ENCODE data around the gene ERRFI1. TPM values are rescaled to one million over a fixed set of nuclear protein-coding genes. Genes with fewer than 3 reads are reported as not detected.

Gene ERRFI1
- total RNA-seq, 1 donor from 2014 or later = 305 TPM

GRCh38 chr1:8031176-8031785 lies 5.2 kb upstream of the ERRFI1 start:
- no peak for DNase-seq (ENCODE audit: low spot score)
- peak; percentile 97 for TF ChIP-seq CTCF (IDR thresholded peaks at IDR 0.05)
- Mint-ChIP-seq H3K36me3 (ENCODE audit: low read depth) (no peaks in the 10 kb centered on the region), H3K27me3 (ENCODE audit: low read depth) (no peaks in the 10 kb centered on the region), H3K4me3 (ENCODE audit: unreplicated experiment) (no peak overlapping the region), H3K27ac (ENCODE audit: unreplicated experiment) (no peak overlapping the region), H3K4me1 (ENCODE audit: low read depth) (peaks cover 48% of the 10 kb centered on the region), H3K9me3 (ENCODE audit: low read depth) (no peaks in the 10 kb centered on the region)

GRCh38 chr1:8028571-8028910 lies 2.4 kb upstream of the ERRFI1 start:
- peak overlapping the region; percentile 98 for H3K27ac Mint-ChIP-seq (ENCODE audit: unreplicated experiment)
- DNase-seq (ENCODE audit: low spot score) = no peak
- no peak overlapping the region for H3K4me3 Mint-ChIP-seq (ENCODE audit: unreplicated experiment)
- TF ChIP-seq CTCF (IDR thresholded peaks at IDR 0.05) = no peak
- no peaks in the 10 kb centered on the region for H3K9me3 Mint-ChIP-seq (ENCODE audit: low read depth)
- H3K4me1 Mint-ChIP-seq (ENCODE audit: low read depth) = peaks cover 61% of the 10 kb centered on the region
- H3K36me3 Mint-ChIP-seq (ENCODE audit: low read depth) = peaks cover 7% of the 10 kb centered on the region
- no peaks in the 10 kb centered on the region for H3K27me3 Mint-ChIP-seq (ENCODE audit: low read depth)

- peaks cover 62% of the 10 kb centered on the region for H3K4me1 Mint-ChIP-seq (ENCODE audit: low read depth)
- H3K4me3 Mint-ChIP-seq (ENCODE audit: unreplicated experiment) = peak overlapping the region; percentile 96
- H3K27me3 Mint-ChIP-seq (ENCODE audit: low read depth) = no peaks in the 10 kb centered on the region
Measured at GRCh38 chr1:8027748-8028570, 1.9 kb upstream of the ERRFI1 start.

GRCh38 chr1:8026976-8027747 lies 1.1 kb upstream of the ERRFI1 start:
- Mint-ChIP-seq H3K9me3 (ENCODE audit: low read depth) (no peaks in the 10 kb centered on the region), H3K27ac (ENCODE audit: unreplicated experiment) (peak overlapping the region; percentile 98), H3K27me3 (ENCODE audit: low read depth) (no peaks in the 10 kb centered on the region), H3K4me1 (ENCODE audit: low read depth) (peaks cover 64% of the 10 kb centered on the region), H3K4me3 (ENCODE audit: unreplicated experiment) (peak overlapping the region; percentile 96), H3K36me3 (ENCODE audit: low read depth) (peaks cover 13% of the 10 kb centered on the region)
- DNase-seq (ENCODE audit: low spot score) = no peak
- no peak for TF ChIP-seq CTCF (IDR thresholded peaks at IDR 0.05)

More at GRCh38 chr1:8027748-8028570, 1.9 kb upstream of the ERRFI1 start:
- H3K36me3 Mint-ChIP-seq (ENCODE audit: low read depth) = peaks cover 11% of the 10 kb centered on the region
- no peak for TF ChIP-seq CTCF (IDR thresholded peaks at IDR 0.05)
- no peaks in the 10 kb centered on the region for H3K9me3 Mint-ChIP-seq (ENCODE audit: low read depth)
- H3K27ac Mint-ChIP-seq (ENCODE audit: unreplicated experiment) = peak overlapping the region; percentile 98
- no peak for DNase-seq (ENCODE audit: low spot score)

- no peak for DNase-seq (ENCODE audit: low spot score)
- Mint-ChIP-seq H3K4me1 (ENCODE audit: low read depth) (peaks cover 70% of the 10 kb centered on the region), H3K36me3 (ENCODE audit: low read depth) (peaks cover 17% of the 10 kb centered on the region)
Measured at GRCh38 chr1:8025671-8026144, 401 bp downstream of the ERRFI1 start.

More at GRCh38 chr1:8025671-8026144, 401 bp downstream of the ERRFI1 start:
- peak overlapping the region; percentile 93 for H3K4me3 Mint-ChIP-seq (ENCODE audit: unreplicated experiment)
- no peak for TF ChIP-seq CTCF (IDR thresholded peaks at IDR 0.05)
- peak overlapping the region; percentile 97 for H3K27ac Mint-ChIP-seq (ENCODE audit: unreplicated experiment)
- H3K27me3 Mint-ChIP-seq (ENCODE audit: low read depth) = no peaks in the 10 kb centered on the region
- no peaks in the 10 kb centered on the region for H3K9me3 Mint-ChIP-seq (ENCODE audit: low read depth)

All from chondrocyte (in vitro differentiated cells).